Measurements from ENCODE around the gene AVL9.
A peak's percentile ranks its signal among the peaks of the same experiment; 100 is the strongest.

Gene AVL9

DNA sequence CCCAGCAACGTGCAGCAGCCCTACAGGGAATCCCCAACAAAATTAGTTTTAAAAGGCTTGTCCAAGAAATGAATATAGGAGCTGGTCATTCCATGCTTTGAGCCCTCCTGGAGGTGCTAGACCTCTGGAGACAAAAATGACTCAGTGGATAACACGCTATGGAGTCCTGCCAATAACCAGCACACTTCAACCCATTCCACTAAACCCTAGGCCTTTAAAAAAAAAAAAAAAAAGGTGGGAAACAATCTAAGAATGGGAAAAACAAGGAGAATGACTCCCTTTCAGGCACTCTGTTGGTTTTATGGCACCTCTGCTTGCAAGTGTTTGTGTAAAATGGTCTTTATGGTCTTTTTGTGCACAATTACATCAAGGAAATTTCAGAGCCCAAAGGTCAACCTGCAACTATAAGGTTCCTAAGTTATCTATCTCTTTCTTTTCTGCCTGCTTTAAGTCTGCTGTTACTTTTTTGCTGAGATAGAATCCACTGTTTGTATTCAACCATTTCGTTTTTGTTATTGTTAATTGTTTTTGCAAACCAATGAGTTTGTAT, 21.3 kb downstream of the AVL9 start:
- DNase-seq (ENCODE audit: extremely low read depth, low read depth): no peak
- no peak overlapping the region for H3K4me3 ChIP-seq (replicated peaks; ENCODE audit: low read depth, low read length)
- TF ChIP-seq CTCF (IDR thresholded peaks at IDR 0.05; ENCODE audit: low read depth, low read length, missing control alignments): no peak

DNA sequence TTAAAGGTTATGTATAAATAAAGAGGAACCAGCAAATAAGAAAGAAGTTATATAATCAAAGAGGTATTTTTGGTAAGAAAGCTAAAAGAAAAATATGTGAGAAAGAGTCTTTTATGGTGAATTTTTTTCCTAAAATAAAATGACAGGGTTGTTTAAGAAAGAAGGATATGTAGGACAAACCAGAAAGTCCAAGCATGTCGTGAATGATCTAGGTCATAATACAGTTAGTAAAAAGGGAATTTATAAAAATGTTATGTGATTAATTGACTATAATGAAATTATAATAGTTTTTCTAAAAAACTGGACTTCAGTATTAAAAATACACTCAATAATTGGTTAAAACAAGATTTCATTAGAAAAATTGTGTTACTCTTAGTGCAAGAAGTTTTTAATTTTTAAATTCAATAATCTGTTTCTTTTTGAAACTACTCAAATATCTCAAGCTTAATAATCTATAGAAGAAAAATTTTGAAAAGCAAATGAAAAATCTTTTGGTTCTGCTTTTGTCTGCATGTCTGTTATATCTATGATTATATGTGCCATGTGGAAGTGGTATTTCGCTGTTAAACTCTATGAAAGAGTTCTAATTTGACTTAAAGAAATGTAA, 23.3 kb downstream of the AVL9 start:
- TF ChIP-seq CTCF (IDR thresholded peaks at IDR 0.05; ENCODE audit: low read depth, low read length, missing control alignments): no peak
- peak; percentile 57 for DNase-seq (ENCODE audit: extremely low read depth, low read depth)
- no peak overlapping the region for H3K4me3 ChIP-seq (replicated peaks; ENCODE audit: low read depth, low read length)

- no peak for DNase-seq (ENCODE audit: extremely low read depth, low read depth)
- no peak overlapping the region for H3K4me3 ChIP-seq (replicated peaks; ENCODE audit: low read depth, low read length)
- no peak for TF ChIP-seq CTCF (IDR thresholded peaks at IDR 0.05; ENCODE audit: low read depth, low read length, missing control alignments)
Measured at GRCh38 chr7:32519763-32520162, 24.5 kb downstream of the AVL9 start.

GRCh38 chr7:32522746-32523530, 27.6 kb downstream of the AVL9 start:
- no peak for TF ChIP-seq CTCF (IDR thresholded peaks at IDR 0.05; ENCODE audit: low read depth, low read length, missing control alignments)
- DNase-seq (ENCODE audit: extremely low read depth, low read depth): no peak
- H3K4me3 ChIP-seq (replicated peaks; ENCODE audit: low read depth, low read length): no peak overlapping the region

DNA sequence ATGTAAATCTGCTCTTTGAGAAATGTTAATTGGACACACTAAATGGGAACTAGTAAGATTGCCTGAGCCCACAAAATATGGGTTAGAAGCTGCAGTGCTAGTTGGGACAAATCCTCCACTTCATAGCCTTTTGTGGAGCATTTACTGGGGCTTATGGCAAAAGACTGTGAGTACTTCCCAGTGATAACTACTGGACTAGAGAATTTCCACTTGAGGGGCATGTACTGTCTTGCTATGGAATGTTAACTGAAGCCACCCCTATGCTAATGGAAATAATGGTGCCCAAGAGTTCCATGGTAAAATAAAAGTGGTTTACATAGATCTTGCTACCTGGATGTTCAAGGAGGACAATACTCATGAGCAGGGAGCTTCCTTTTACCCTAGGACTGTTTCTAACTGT, 29.3 kb downstream of the AVL9 start:
- no peak overlapping the region for H3K4me3 ChIP-seq (replicated peaks; ENCODE audit: low read depth, low read length)
- TF ChIP-seq CTCF (IDR thresholded peaks at IDR 0.05; ENCODE audit: low read depth, low read length, missing control alignments): no peak
- DNase-seq (ENCODE audit: extremely low read depth, low read depth): no peak

DNA sequence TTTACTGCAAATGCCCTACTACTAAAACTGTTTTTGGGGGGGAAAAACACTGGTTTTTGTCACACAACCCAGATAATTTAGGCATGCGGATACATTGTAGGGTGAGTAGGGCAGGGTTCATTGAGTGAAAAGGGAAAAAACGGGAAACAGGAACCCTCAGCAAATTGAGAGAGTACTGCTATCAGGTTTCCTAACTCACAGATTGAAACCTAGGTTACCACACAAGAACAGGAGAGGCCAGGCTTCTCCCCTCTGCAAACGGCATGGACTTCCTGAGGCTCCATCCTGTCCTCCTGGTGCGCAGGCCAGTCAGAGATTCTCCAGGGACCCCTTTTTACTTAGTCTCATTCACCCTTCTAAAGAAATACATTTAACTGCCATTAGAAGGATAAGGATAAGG, 30.6 kb downstream of the AVL9 start:
- TF ChIP-seq CTCF (IDR thresholded peaks at IDR 0.05; ENCODE audit: low read depth, low read length, missing control alignments): no peak
- no peak for DNase-seq (ENCODE audit: extremely low read depth, low read depth)

More for the DNA sequence above, 30.6 kb downstream of the AVL9 start:
- H3K4me3 ChIP-seq (replicated peaks; ENCODE audit: low read depth, low read length): no peak overlapping the region
